Measurements from ENCODE around the gene PNPO.

- no peak for TF ChIP-seq EZH2phosphoT487 (IDR thresholded peaks at IDR 0.05; ENCODE audit: borderline replicate concordance, low read length)
- no peak for TF ChIP-seq CTCF (conservative IDR thresholded peaks at IDR 0.05; ENCODE audit: low read depth, low read length)
Measured at GRCh38 chr17:47931848-47932247, 9.5 kb upstream of the PNPO start.

All from PC-3 (cell line).